HepG2 (cell line): ENCODE data around the gene DGAT2. TPM values are rescaled to one million over a fixed set of nuclear protein-coding genes. Genes with fewer than 3 reads are reported as not detected.

ENCODE experiments used
- BHLHE40 ChIP-seq: IDR thresholded peaks from 2 replicates; pipeline ENCODE4 v1.6.1; 2011; ENCODE audit warnings: low read length, improper control_type of control experiment
- FOXO4 ChIP-seq: sonication (generic); formaldehyde crosslinking; conservative IDR thresholded peaks from 2 replicates; pipeline ENCODE4 v1.8.1; 2023; ENCODE audit warnings: missing genetic modification reagents
- GTF3A ChIP-seq: sonication (generic); formaldehyde crosslinking; conservative IDR thresholded peaks from 2 replicates; pipeline ENCODE4 v1.4.0; 2020; ENCODE audit warnings: mild to moderate bottlenecking, missing genetic modification reagents
- HMG20A ChIP-seq: IDR thresholded peaks from 2 replicates; pipeline ENCODE4 v1.6.1; 2016; ENCODE audit warnings: borderline replicate concordance
- KLF9 ChIP-seq: IDR thresholded peaks from 2 replicates; pipeline ENCODE4 v1.6.1; 2016; ENCODE audit warnings: low read depth
- LCORL ChIP-seq, 2 experiments: fragments of 450-650 bp in 1 of 2; sonication (generic) in 1 of 2; formaldehyde crosslinking in 1 of 2; IDR thresholded peaks; 2 replicates each; pipeline versions ENCODE4 v1.5.0 to v1.6.1; 2017 to 2020; ENCODE audit warnings: antibody characterized with exemption in 1 of 2, missing genetic modification reagents in 1 of 2
- RBM22 ChIP-seq: fragments of 200-400 bp; formaldehyde crosslinking; optimal IDR thresholded peaks from 2 replicates; pipeline ENCODE3; 2017; ENCODE audit warnings: mild to moderate bottlenecking, low read length, moderate library complexity
- SSRP1 ChIP-seq: IDR thresholded peaks from 2 replicates; pipeline ENCODE4 v1.6.1; 2016; ENCODE audit warnings: control low read depth
- TAF1 ChIP-seq: sonication (generic); formaldehyde crosslinking; IDR thresholded peaks from 2 replicates; pipeline ENCODE4 v1.4.0; 2020; ENCODE audit warnings: missing genetic modification reagents
- TAF15 ChIP-seq: fragments of 200-400 bp; formaldehyde crosslinking; IDR thresholded peaks from one replicate; pipeline ENCODE4 v1.6.1; 2018; ENCODE audit warnings: mild to moderate bottlenecking, low read depth, low read length; ENCODE audit not compliant: poor library complexity, severe bottlenecking
- ZBTB14 ChIP-seq: sonication (generic); formaldehyde crosslinking; IDR thresholded peaks from 2 replicates; pipeline ENCODE4 v1.4.0; 2020; ENCODE audit warnings: missing genetic modification reagents
- ZBTB34 ChIP-seq: sonication (generic); formaldehyde crosslinking; IDR thresholded peaks from 2 replicates; pipeline ENCODE4 v1.8.0; 2022; ENCODE audit warnings: mild to moderate bottlenecking, missing genetic modification reagents
- ZKSCAN5 ChIP-seq: sonication (generic); formaldehyde crosslinking; IDR thresholded peaks from 2 replicates; pipeline ENCODE4 v1.5.1; 2020; ENCODE audit warnings: mild to moderate bottlenecking, missing genetic modification reagents
- ZMYM4 ChIP-seq: sonication (generic); formaldehyde crosslinking; IDR thresholded peaks from 2 replicates; pipeline ENCODE4 v1.8.1; 2023; ENCODE audit warnings: mild to moderate bottlenecking, missing genetic modification reagents
- ZNF275 ChIP-seq: sonication (generic); formaldehyde crosslinking; IDR thresholded peaks from 2 replicates; pipeline ENCODE4 v1.8.0; 2022; ENCODE audit warnings: missing genetic modification reagents, mild to moderate bottlenecking, inconsistent platforms, borderline replicate concordance
- ZNF446 ChIP-seq: sonication (generic); formaldehyde crosslinking; IDR thresholded peaks from 2 replicates; pipeline ENCODE4 v1.5.0; 2020; ENCODE audit warnings: mild to moderate bottlenecking, missing genetic modification reagents
- ZNF562 ChIP-seq: sonication (generic); formaldehyde crosslinking; IDR thresholded peaks from 2 replicates; pipeline ENCODE4 v1.8.0; 2022; ENCODE audit warnings: missing genetic modification reagents, borderline replicate concordance
- ZSCAN31 ChIP-seq: sonication (generic); formaldehyde crosslinking; IDR thresholded peaks from 2 replicates; pipeline ENCODE4 v1.5.0; 2020; ENCODE audit warnings: low read depth, mild to moderate bottlenecking, missing genetic modification reagents
- polyA plus RNA-seq, 8 experiments: library from polyadenylated mRNA; depleted of rRNA in 3 of 8; stranded (reverse) in 7 of 8; unstranded in 1 of 8; fragments of >200 nt; fragmentation: Illumina TruSeq in 4 of 8; extraction: Trizol in 4 of 8; gene quantifications; 2 replicates each; pipeline versions ENCODE4 v1.2.1 to v1.2.3, GENCODE V29; 2011 to 2016; ENCODE audit warnings: low read depth in 4 of 8, missing spikeins in 1 of 8, mixed read lengths in 1 of 8; ENCODE audit not compliant: insufficient read depth in 1 of 8
- total RNA-seq, 5 experiments: library from RNA; depleted of rRNA; stranded (reverse); fragments of >200 nt; fragmentation: Illumina TruSeq; extraction: Trizol; gene quantifications; 2 replicates each; pipeline ENCODE4 v1.2.3, GENCODE V29; 2016; ENCODE audit warnings: low read depth in 1 of 5
- TF ChIP-seq, protein P1 (sequence below): sonication (generic); formaldehyde crosslinking; IDR thresholded peaks from 2 replicates; pipeline ENCODE4 v1.9.0; 2021; ENCODE audit warnings: mild to moderate bottlenecking, missing genetic modification reagents

The DGAT2 gene
- total and polyA plus RNA-seq, 2 of the 13 experiments (the other 11 are each of a cell fraction or from before 2014, with no cell fraction given) = 39.0 to 65.6 TPM

DNA sequence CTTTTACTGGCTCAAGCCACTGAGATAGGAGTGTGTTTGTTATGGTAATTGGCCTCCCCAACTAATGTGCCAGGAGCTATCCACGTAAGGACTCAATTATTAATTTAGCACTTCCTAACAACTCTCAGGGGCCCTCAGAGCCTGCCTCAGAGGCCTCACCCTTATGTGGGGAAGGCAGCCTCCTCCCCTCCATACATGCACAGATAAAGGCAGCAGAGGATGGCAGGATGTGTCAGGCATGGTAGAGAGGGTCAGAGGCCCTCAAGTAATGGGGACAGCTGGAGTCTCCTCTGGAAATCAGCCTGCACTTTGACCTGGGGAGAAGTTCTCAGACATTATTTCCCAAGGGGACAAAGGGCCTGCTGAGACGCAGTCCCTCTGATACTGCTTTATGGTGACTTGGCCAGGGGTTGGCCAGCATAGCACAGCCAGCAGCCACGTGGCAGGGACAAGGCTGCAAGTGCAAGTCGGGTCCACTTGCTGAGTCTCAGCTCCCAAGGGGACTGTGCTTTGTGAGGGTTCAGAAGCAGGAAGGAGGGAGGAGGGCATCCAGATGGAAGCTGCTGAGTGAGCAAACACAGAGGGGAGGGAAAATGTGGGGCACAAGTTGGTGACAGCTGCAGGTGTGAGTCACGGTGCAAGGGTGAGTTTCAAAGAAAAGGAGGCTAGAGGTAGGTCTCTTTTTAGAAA lies 33.9 kb upstream of the DGAT2 start (continued):
- TF ChIP-seq, protein P1, sequence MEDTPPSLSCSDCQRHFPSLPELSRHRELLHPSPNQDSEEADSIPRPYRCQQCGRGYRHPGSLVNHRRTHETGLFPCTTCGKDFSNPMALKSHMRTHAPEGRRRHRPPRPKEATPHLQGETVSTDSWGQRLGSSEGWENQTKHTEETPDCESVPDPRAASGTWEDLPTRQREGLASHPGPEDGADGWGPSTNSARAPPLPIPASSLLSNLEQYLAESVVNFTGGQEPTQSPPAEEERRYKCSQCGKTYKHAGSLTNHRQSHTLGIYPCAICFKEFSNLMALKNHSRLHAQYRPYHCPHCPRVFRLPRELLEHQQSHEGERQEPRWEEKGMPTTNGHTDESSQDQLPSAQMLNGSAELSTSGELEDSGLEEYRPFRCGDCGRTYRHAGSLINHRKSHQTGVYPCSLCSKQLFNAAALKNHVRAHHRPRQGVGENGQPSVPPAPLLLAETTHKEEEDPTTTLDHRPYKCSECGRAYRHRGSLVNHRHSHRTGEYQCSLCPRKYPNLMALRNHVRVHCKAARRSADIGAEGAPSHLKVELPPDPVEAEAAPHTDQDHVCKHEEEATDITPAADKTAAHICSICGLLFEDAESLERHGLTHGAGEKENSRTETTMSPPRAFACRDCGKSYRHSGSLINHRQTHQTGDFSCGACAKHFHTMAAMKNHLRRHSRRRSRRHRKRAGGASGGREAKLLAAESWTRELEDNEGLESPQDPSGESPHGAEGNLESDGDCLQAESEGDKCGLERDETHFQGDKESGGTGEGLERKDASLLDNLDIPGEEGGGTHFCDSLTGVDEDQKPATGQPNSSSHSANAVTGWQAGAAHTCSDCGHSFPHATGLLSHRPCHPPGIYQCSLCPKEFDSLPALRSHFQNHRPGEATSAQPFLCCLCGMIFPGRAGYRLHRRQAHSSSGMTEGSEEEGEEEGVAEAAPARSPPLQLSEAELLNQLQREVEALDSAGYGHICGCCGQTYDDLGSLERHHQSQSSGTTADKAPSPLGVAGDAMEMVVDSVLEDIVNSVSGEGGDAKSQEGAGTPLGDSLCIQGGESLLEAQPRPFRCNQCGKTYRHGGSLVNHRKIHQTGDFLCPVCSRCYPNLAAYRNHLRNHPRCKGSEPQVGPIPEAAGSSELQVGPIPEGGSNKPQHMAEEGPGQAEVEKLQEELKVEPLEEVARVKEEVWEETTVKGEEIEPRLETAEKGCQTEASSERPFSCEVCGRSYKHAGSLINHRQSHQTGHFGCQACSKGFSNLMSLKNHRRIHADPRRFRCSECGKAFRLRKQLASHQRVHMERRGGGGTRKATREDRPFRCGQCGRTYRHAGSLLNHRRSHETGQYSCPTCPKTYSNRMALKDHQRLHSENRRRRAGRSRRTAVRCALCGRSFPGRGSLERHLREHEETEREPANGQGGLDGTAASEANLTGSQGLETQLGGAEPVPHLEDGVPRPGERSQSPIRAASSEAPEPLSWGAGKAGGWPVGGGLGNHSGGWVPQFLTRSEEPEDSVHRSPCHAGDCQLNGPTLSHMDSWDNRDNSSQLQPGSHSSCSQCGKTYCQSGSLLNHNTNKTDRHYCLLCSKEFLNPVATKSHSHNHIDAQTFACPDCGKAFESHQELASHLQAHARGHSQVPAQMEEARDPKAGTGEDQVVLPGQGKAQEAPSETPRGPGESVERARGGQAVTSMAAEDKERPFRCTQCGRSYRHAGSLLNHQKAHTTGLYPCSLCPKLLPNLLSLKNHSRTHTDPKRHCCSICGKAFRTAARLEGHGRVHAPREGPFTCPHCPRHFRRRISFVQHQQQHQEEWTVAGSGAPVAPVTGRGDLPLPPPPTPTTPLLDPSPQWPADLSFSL = no peak
- TF ChIP-seq SSRP1 (CRISPR knock-in tag) (no peak), ZMYM4 (CRISPR knock-in tag) (no peak), HMG20A (CRISPR knock-in tag) (no peak), TAF15 (no peak), RBM22 (no peak), ZNF275 (CRISPR knock-in tag) (no peak), ZBTB34 (CRISPR knock-in tag) (no peak), ZBTB14 (CRISPR knock-in tag) (no peak), ZKSCAN5 (CRISPR knock-in tag) (no peak), ZSCAN31 (CRISPR knock-in tag) (no peak), ZNF446 (CRISPR knock-in tag) (no peak), BHLHE40 (no peak), ZNF562 (CRISPR knock-in tag) (no peak), FOXO4 (no peak), KLF9 (CRISPR knock-in tag) (no peak), LCORL (IDR thresholded peaks at IDR 0.05) (no peak), LCORL (CRISPR knock-in tag; IDR thresholded peaks at IDR 0.05) (no peak), GTF3A (CRISPR knock-in tag) (no peak), TAF1 (CRISPR knock-in tag) (no peak)
